PC-3 (cell line): ENCODE measurements around the gene RRBP1.

Source experiments
- CTCF ChIP-seq: fragments of 300-600 bp; sonication (generic); conservative IDR thresholded peaks from 2 replicates; pipeline ENCODE4 v1.5.1; 2017; ENCODE audit warnings: antibody characterized with exemption, low read depth, mild to moderate bottlenecking, low read length
- EZH2 ChIP-seq: fragments of 300-600 bp; sonication (generic); IDR thresholded peaks from one replicate; pipeline ENCODE4 v1.6.1; 2017; ENCODE audit warnings: antibody characterized with exemption, mild to moderate bottlenecking, low read length; ENCODE audit not compliant: unreplicated experiment

GRCh38 chr20:17650301-17651128, 31.5 kb downstream of the RRBP1 start:
- TF ChIP-seq CTCF (no peak), EZH2 (no peak)
